GM19324 (cell line): ENCODE measurements around the gene HOXA13.
A peak's percentile ranks its signal among the peaks of the same experiment; 100 is the strongest.

ENCODE experiments used
- ATAC-seq: cut with Tn5 transposase; IDR thresholded peaks from one replicate; pipeline ENCODE4 v1.9.1; 2021; ENCODE audit warnings: mild to moderate bottlenecking, moderate library complexity; ENCODE audit not compliant: unreplicated experiment, low FRiP score

Gene HOXA13

DNA sequence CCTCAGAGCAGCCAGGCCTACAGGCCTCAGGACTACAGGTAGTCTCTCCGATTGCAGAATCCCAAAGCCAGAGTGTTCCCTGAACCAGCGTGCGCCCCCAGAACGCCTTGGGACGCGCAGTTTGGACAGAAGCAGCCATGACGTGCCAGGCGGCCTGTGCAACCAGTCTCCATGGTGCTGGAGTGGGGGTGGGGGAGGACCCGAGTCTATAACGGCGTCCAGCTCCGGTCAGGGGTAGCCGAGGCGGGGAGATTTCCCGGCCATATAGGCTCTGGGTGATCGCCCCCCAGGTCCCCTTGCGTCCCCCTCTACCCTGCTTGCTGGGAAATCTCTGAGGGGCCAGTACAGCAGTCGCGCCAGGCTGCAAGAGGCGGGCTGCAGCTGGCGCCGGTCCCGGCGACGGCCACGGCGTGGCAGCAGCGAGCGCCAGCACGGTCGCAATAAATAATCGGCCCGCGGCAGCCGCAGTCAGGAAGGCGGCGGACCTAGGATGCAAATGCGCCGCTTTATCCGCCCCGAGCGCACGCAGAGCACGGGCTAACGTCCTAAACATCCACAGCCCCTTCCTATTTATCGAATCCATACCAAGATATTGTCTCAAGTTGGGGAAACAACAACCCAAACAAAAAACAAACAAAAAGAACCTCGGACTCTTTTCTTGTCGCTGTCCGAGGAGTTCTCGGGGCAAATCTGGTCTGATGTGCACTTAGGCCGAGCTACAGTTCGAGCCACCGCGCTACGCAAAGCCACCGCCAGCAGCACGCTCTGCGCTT is 49.1 kb downstream of the HOXA13 start:
- ATAC-seq, result peak; percentile 77

- ATAC-seq, result no peak
Observed at GRCh38 chr7:27149842-27150567, 49.9 kb downstream of the HOXA13 start.

- no peak for ATAC-seq
Observed at GRCh38 chr7:27148756-27149641, 50.9 kb downstream of the HOXA13 start.

GRCh38 chr7:27148031-27148755 is 51.7 kb downstream of the HOXA13 start:
- ATAC-seq, result no peak

GRCh38 chr7:27147199-27148030 is 52.5 kb downstream of the HOXA13 start, which contains the start of gene HOXA6:
TSS of gene HOXA6 (minus strand) at chr7:27147774. CDS start at chr7:27147749, 25 bp downstream.
- ATAC-seq, result no peak

DNA sequence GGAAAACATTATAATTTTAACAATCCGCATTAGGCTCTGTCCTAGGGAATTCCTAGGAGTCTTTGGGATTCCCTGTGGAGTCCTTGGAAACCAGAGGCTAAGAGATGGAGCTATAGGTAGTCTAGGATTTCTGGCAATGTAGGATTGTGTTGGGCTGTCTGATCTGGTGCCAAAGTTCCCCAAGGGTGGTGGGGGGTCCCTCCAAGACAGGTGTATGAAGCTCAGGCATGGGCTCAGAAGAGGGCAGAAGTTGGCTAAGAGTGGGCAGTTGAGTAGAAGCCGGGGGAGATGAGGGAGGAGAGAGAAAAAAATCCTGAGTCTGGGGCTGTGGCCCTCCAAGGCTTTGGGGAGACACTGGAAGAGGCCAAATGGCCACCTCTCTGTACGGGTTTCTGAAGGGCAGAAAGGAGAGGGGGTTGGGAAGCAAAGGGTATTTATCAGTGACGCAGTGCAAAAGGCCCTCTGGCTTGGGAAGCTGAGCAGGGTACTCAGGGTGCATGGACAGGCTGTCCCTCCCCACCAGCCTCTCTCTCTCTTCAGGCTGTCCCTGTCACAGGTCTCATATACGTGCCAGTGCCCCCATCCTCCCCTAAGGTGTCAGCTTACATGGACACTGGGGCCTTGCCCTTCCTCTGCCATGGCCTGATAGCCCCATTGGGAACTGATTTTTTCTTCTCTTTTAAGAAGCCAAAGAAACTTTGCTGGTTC is 53.2 kb downstream of the HOXA13 start:
- ATAC-seq, result no peak

DNA sequence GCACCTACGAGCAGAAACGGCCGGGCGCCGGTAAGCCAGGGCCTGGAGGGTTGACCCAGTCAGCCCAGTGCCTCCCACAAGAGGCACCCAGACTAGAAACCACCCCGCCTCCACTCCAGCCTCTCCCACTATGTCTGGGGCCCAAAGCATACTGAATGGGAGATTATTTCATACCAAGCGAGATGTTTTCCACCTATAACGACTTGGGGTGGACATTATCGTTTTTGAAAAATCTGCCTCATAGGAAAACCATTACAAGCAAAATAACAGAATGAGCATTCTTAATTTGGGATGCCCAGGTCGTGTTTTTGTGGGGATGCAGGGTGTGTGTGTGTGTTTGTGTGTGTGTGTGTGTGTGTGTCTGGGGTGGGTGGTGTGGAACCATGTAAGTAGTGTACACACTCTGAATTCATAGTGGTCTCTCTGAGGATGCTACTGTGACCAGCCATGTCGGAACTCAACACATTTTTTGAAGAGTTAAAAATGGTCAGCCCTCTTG is 53.9 kb downstream of the HOXA13 start:
- ATAC-seq, result no peak

DNA sequence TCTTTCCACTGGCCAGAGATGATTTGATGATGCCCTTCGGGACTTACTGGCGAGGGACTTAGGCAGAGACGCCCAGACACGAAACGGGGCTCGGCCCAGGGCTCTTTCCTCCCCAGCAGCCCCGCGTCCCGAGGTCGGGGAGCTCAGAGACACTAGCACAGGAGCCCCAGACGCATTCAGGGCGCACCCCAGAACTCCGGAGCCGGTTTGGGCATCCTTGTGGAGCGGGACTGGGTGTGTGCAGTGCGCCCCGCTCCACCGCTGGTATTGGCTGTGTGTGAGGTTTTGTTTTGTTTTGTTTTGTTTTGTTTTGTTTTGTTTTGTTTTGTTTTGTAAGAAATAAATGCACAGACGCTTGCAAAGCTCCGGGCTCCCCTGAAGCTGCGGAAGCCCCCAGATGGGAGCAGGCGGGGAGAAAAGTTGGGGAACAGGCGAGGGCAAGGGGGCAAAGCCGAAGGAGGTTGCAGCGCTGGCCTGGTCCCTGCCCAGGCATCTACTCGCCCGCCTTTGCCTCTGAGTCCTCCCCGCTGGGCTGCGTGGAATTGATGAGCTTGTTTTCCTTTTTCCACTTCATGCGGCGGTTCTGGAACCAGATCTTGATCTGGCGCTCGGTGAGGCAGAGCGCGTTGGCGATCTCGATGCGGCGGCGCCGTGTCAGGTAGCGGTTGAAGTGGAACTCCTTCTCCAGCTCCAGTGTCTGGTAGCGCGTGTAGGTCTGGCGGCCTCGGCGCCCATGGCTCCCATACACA is 54.6 kb downstream of the HOXA13 start:
- no peak for ATAC-seq

GRCh38 chr7:27144781-27145164 is 55.1 kb downstream of the HOXA13 start:
- ATAC-seq, result no peak
